Body of pancreas (tissue), 4 donors: ENCODE data around the gene TMOD1.

Source experiments
- POLR2A ChIP-seq, 3 donors: fragments of 450-650 bp; IDR thresholded peaks; one replicate each; pipeline ENCODE4 v1.6.1; 2016; ENCODE audit warnings: antibody characterized with exemption in 3 of 3, mild to moderate bottlenecking in 2 of 3
- TF ChIP-seq, protein P1 (sequence below), 7 experiments: fragments of 450-650 bp in 4 of 7; fragments of 200-600 bp in 3 of 7; sonication (generic) in 3 of 7; IDR thresholded peaks; one replicate each; pipeline ENCODE4 v1.5.1; 2016 to 2019; ENCODE audit warnings: antibody characterized with exemption in 7 of 7

GRCh38 chr9:97503862-97504210 is 2.4 kb downstream of the TMOD1 start:
- TF ChIP-seq, protein P1, sequence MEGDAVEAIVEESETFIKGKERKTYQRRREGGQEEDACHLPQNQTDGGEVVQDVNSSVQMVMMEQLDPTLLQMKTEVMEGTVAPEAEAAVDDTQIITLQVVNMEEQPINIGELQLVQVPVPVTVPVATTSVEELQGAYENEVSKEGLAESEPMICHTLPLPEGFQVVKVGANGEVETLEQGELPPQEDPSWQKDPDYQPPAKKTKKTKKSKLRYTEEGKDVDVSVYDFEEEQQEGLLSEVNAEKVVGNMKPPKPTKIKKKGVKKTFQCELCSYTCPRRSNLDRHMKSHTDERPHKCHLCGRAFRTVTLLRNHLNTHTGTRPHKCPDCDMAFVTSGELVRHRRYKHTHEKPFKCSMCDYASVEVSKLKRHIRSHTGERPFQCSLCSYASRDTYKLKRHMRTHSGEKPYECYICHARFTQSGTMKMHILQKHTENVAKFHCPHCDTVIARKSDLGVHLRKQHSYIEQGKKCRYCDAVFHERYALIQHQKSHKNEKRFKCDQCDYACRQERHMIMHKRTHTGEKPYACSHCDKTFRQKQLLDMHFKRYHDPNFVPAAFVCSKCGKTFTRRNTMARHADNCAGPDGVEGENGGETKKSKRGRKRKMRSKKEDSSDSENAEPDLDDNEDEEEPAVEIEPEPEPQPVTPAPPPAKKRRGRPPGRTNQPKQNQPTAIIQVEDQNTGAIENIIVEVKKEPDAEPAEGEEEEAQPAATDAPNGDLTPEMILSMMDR (IDR thresholded peaks at IDR 0.05) = no peak
- no peak for TF ChIP-seq POLR2A (IDR thresholded peaks at IDR 0.05)
